GM06990 (cell line): ENCODE measurements around the gene FAM162A.

Source experiments
- DNase-seq: peaks from one replicate; pipeline ENCODE4 v3.0.0-alpha.2; 2011; ENCODE audit not compliant: insufficient read length; ENCODE audit errors: extremely low read depth
- H3K27me3 ChIP-seq: replicated peaks from 2 replicates; pipeline ENCODE4 v1.6.0; 2011; ENCODE audit warnings: low read length; ENCODE audit not compliant: control insufficient read depth, insufficient read depth
- H3K36me3 ChIP-seq: 2 replicates; pipeline ENCODE4 v1.5.1; 2011; ENCODE audit warnings: low read length; ENCODE audit not compliant: control insufficient read depth, insufficient read depth
- H3K4me3 ChIP-seq: replicated peaks from 2 replicates; pipeline ENCODE4 v1.5.1; 2011; ENCODE audit warnings: low read depth, mild to moderate bottlenecking, control low read depth, low read length
- TF ChIP-seq, protein P1 (sequence below): IDR thresholded peaks from 2 replicates; pipeline ENCODE4 v1.5.1; 2011; ENCODE audit warnings: low read length, control low read depth, mild to moderate bottlenecking, inconsistent platforms; ENCODE audit not compliant: insufficient read depth, poor library complexity, severe bottlenecking

Gene FAM162A

GRCh38 chr3:122451371-122451770 is 67.4 kb downstream of the FAM162A start:
- H3K4me3 ChIP-seq: no peak overlapping the region
- no peaks in the 10 kb centered on the region for H3K27me3 ChIP-seq
- H3K36me3 ChIP-seq: peaks cover 3% of the 10 kb centered on the region
- DNase-seq: no peak
- TF ChIP-seq, protein P1, sequence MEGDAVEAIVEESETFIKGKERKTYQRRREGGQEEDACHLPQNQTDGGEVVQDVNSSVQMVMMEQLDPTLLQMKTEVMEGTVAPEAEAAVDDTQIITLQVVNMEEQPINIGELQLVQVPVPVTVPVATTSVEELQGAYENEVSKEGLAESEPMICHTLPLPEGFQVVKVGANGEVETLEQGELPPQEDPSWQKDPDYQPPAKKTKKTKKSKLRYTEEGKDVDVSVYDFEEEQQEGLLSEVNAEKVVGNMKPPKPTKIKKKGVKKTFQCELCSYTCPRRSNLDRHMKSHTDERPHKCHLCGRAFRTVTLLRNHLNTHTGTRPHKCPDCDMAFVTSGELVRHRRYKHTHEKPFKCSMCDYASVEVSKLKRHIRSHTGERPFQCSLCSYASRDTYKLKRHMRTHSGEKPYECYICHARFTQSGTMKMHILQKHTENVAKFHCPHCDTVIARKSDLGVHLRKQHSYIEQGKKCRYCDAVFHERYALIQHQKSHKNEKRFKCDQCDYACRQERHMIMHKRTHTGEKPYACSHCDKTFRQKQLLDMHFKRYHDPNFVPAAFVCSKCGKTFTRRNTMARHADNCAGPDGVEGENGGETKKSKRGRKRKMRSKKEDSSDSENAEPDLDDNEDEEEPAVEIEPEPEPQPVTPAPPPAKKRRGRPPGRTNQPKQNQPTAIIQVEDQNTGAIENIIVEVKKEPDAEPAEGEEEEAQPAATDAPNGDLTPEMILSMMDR: no peak

DNA sequence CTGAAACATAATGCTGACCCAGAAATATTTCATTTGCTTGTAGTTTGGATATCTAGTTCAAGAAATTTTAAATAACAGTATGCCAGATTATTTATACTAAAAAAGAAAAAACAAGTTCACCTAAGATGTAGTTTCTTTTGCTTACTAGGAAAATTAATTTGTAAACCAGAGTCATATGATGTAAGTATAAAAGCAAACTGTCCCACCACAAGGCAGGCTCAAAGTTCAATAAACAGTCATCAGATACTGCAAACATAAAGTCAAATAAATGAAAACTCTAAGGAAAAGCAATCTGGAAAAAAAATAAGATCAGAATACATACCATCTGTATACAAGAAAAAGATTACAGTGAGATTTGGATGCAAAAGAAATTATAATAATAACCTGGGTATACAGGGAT is 72.1 kb downstream of the FAM162A start:
- peaks cover 4% of the 10 kb centered on the region for H3K36me3 ChIP-seq
- no peak overlapping the region for H3K4me3 ChIP-seq
- TF ChIP-seq, protein P1: no peak
- H3K27me3 ChIP-seq: no peaks in the 10 kb centered on the region
- no peak for DNase-seq

- TF ChIP-seq, protein P1: no peak
- H3K4me3 ChIP-seq: no peak overlapping the region
- no peak for DNase-seq
- H3K36me3 ChIP-seq: peaks cover 4% of the 10 kb centered on the region
- H3K27me3 ChIP-seq: no peaks in the 10 kb centered on the region
Measured at GRCh38 chr3:122457706-122458105, 73.7 kb downstream of the FAM162A start.

- TF ChIP-seq, protein P1: peak; percentile 46
- H3K27me3 ChIP-seq: no peaks in the 10 kb centered on the region
- no peak for DNase-seq
- H3K36me3 ChIP-seq: peaks cover 4% of the 10 kb centered on the region
- H3K4me3 ChIP-seq: no peak overlapping the region
Measured at GRCh38 chr3:122458992-122459391, 75.0 kb downstream of the FAM162A start.

- TF ChIP-seq, protein P1: no peak
- Histone ChIP-seq H3K4me3 (no peak overlapping the region), H3K27me3 (no peaks in the 10 kb centered on the region), H3K36me3 (peaks cover 4% of the 10 kb centered on the region)
- no peak for DNase-seq
Measured at GRCh38 chr3:122461806-122462205, 77.8 kb downstream of the FAM162A start.
